Tibial nerve (tissue), 4 donors: ENCODE results near the gene MRPL37. TPM values are rescaled to one million over a fixed set of nuclear protein-coding genes. Genes with fewer than 3 reads are reported as not detected.

ENCODE experiments used
- DNase-seq, 2 donors: peaks; one replicate each; pipeline ENCODE4 v3.0.0-alpha.2; 2019; ENCODE audit warnings: low spot score in 2 of 2
- H3K27ac ChIP-seq, 4 donors: fragments of 200-600 bp; sonication (generic) in 3 of 4; one replicate each; pipeline ENCODE4 v1.5.1; 2017 to 2019; ENCODE audit warnings: mild to moderate bottlenecking in 1 of 4
- H3K27me3 ChIP-seq, 2 donors: fragments of 200-600 bp; sonication (generic) in 1 of 2; one replicate each; pipeline versions ENCODE4 v1.5.1 to v1.6.0; 2017 to 2019
- H3K36me3 ChIP-seq, 3 donors: fragments of 200-600 bp; sonication (generic); one replicate each; pipeline ENCODE4 v1.5.1; 2018 to 2019
- H3K4me1 ChIP-seq, 4 donors: fragments of 200-600 bp; sonication (generic) in 3 of 4; one replicate each; pipeline ENCODE4 v1.5.1; 2017 to 2019
- H3K4me3 ChIP-seq, 4 donors: fragments of 200-600 bp; sonication (generic) in 3 of 4; one replicate each; pipeline ENCODE4 v1.5.1; 2017 to 2019; ENCODE audit warnings: mild to moderate bottlenecking in 1 of 4, moderate library complexity in 1 of 4
- H3K9me3 ChIP-seq, 4 donors: fragments of 200-600 bp; sonication (generic) in 3 of 4; one replicate each; pipeline ENCODE4 v1.5.1; 2017 to 2019
- CTCF ChIP-seq, 5 experiments: fragments of 200-600 bp in 3 of 5; fragments of 450-650 bp in 2 of 5; sonication (generic) in 3 of 5; IDR thresholded peaks; one replicate each; pipeline ENCODE4 v1.5.1; 2016 to 2019; ENCODE audit warnings: antibody characterized with exemption in 5 of 5, mild to moderate bottlenecking in 3 of 5, moderate library complexity in 2 of 5
- EP300 ChIP-seq, 2 donors: sonication (generic); formaldehyde crosslinking; IDR thresholded peaks; one replicate each; pipeline ENCODE4 v1.6.1; 2017; ENCODE audit warnings: antibody characterized with exemption in 2 of 2, mild to moderate bottlenecking in 1 of 2
- POLR2A ChIP-seq, 2 donors: fragments of 450-650 bp; IDR thresholded peaks; one replicate each; pipeline ENCODE4 v1.6.1; 2017; ENCODE audit warnings: antibody characterized with exemption in 2 of 2, mild to moderate bottlenecking in 2 of 2, moderate library complexity in 2 of 2
- WGBS, 2 donors: methylation state at CpG; one replicate each; pipeline ENCODE4 v1.1.5; 2018; 5-methylcytosine and 5-hydroxymethylcytosine counted together
- total RNA-seq, 4 donors: library from RNA; depleted of rRNA; stranded (reverse); fragments of >200 nt; gene quantifications; one replicate each; pipeline ENCODE4 v1.1.0, GENCODE V29; 2016

MRPL37 gene
- total RNA-seq, 4 donors from 2014 or later, result 39.5 to 60.6 (median 44.3) TPM

DNA sequence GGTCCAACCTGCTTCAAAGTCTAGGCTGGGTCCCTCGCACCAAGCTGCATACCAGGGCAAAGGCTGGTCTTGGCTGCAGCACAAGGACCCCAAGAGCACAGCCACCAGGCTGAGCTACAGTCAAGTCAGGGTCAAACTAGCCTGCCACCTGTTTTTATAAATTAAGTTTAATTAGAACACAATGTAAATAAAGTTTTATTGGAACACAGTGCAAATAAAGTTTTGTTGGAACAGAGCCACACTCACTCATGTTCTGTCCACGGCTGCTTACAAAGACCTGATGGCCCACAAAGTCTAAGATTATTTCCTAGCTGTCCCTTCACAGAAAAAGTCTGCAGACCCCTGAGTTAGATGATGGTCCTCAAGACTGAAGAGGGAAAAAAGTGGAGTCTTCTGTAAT is 66.2 kb downstream of the MRPL37 start:
- no peak overlapping the region for H3K4me3 ChIP-seq
- peak overlapping the region in 1 of 4 donors; percentile 31 for H3K27ac ChIP-seq
- no peak for TF ChIP-seq EP300 (IDR thresholded peaks at IDR 0.05)
- TF ChIP-seq CTCF (IDR thresholded peaks at IDR 0.05), result no peak
- TF ChIP-seq POLR2A (IDR thresholded peaks at IDR 0.05), result no peak
- H3K27me3 ChIP-seq, result no peaks in the 10 kb centered on the region
- H3K9me3 ChIP-seq, result no peaks in the 10 kb centered on the region
- 85 to 97% methylated on average over 2 of the region's 2 CpGs for WGBS, 2 donors
- no peaks in the 10 kb centered on the region for H3K36me3 ChIP-seq
- H3K4me1 ChIP-seq, result peaks cover 0 to 77% (median 10%) of the 10 kb centered on the region in 4 donors
- DNase-seq, result no peak

GRCh38 chr1:54266908-54267307 is 66.9 kb downstream of the MRPL37 start:
- TF ChIP-seq CTCF (IDR thresholded peaks at IDR 0.05), result no peak
- no peak for TF ChIP-seq EP300 (IDR thresholded peaks at IDR 0.05)
- TF ChIP-seq POLR2A (IDR thresholded peaks at IDR 0.05), result no peak
- H3K4me1 ChIP-seq, result peaks cover 0 to 83% (median 15%) of the 10 kb centered on the region in 4 donors
- no peak for DNase-seq
- no peak overlapping the region for H3K4me3 ChIP-seq
- no peaks in the 10 kb centered on the region for H3K36me3 ChIP-seq
- no peaks in the 10 kb centered on the region for H3K27me3 ChIP-seq
- whole genome bisulfite sequencing, 2 donors, result 48 to 62% methylated on average over 5 of the region's 5 CpGs
- no peaks in the 10 kb centered on the region for H3K9me3 ChIP-seq
- H3K27ac ChIP-seq, result peak overlapping the region in 2 of 4 donors; percentile 3 to 31

Other genes starting within 250 kb of the MRPL37 start
- gene LDLRAD1, start 182.0 kb upstream of the MRPL37 start, total RNA-seq, result not detected
- gene TMEM59, start 147.0 kb upstream of the MRPL37 start, total RNA-seq, result 100 to 1,000 TPM; 145 to 304 (median 189) TPM
- 1 to 10 TPM; 3.0 to 9.0 (median 5.5) TPM for gene TCEANC2, start 146.6 kb upstream of the MRPL37 start, total RNA-seq
- under 1 TPM in 2 of 4 donors, not detected in 2; 0.30 to 0.44 TPM for gene CDCP2, start 47.2 kb upstream of the MRPL37 start, total RNA-seq
- gene CYB5RL, start 137 bp upstream of the MRPL37 start, total RNA-seq, result 1 to 10 TPM; 4.8 to 6.7 (median 5.5) TPM
- gene SSBP3, start 206.2 kb downstream of the MRPL37 start, total RNA-seq, result 10 to 100 TPM; 32.0 to 70.2 (median 60.3) TPM